GM23338 (cell line): Measurements from ENCODE around the gene XRCC6.

Experiments used
- CREB1 ChIP-seq: fragments of 250-450 bp; sonication (Bioruptor Pico); IDR thresholded peaks from 2 replicates; pipeline ENCODE4 v1.5.0; 2020; ENCODE audit warnings: low read depth, mild to moderate bottlenecking, moderate library complexity
- CTCF ChIP-seq, 2 experiments: fragments of 200-600 bp in 1 of 2; sonication (generic) in 1 of 2; conservative IDR thresholded peaks; 2 replicates each; pipeline versions ENCODE4 v1.5.1 to v1.6.1; 2016 to 2017; ENCODE audit warnings: antibody characterized with exemption in 2 of 2, low read depth in 2 of 2, mild to moderate bottlenecking in 2 of 2, moderate library complexity in 1 of 2
- EZH2 ChIP-seq: fragments of 200-600 bp; sonication (generic); IDR thresholded peaks from one replicate; pipeline ENCODE4 v1.8.0; 2017; ENCODE audit warnings: antibody characterized with exemption, mild to moderate bottlenecking, low read depth; ENCODE audit not compliant: unreplicated experiment
- JUNB ChIP-seq: IDR thresholded peaks from one replicate; pipeline ENCODE4 v1.6.1; 2016; ENCODE audit warnings: antibody characterized with exemption; ENCODE audit not compliant: unreplicated experiment

- no peak for TF ChIP-seq CTCF (conservative IDR thresholded peaks at IDR 0.05; ENCODE audit: low read depth in 2 of 2)
- no peak for TF ChIP-seq EZH2
- TF ChIP-seq CREB1 (CRISPR knock-in tag) = no peak
- TF ChIP-seq JUNB = no peak
Observed at GRCh38 chr22:41598081-41598480, 23.0 kb upstream of the XRCC6 start.
